Upper lobe of left lung (tissue), 6 donors: Measurements from ENCODE around the gene KIF6. TPM values are rescaled to one million over a fixed set of nuclear protein-coding genes. Genes with fewer than 3 reads are reported as not detected.

Experiments used
- ATAC-seq, 2 donors: fragments of 200-7000 bp; cut with Tn5 transposase; one replicate each; pipeline ENCODE4 v1.9.1; 2022; ENCODE audit warnings: mild to moderate bottlenecking in 2 of 2, moderate library complexity in 2 of 2; ENCODE audit not compliant: low FRiP score in 2 of 2
- DNase-seq, 2 donors: peaks; one replicate each; pipeline ENCODE4 v3.0.0-alpha.2; 2019 to 2020
- H3K27ac ChIP-seq, 4 donors: fragments of 200-600 bp; sonication (generic); one replicate each; pipeline ENCODE4 v1.5.1; 2016 to 2019
- H3K27me3 ChIP-seq, 4 donors: fragments of 200-600 bp; sonication (generic); one replicate each; pipeline ENCODE4 v1.5.1; 2017 to 2019
- H3K36me3 ChIP-seq, 4 donors: fragments of 200-600 bp; sonication (generic); one replicate each; pipeline ENCODE4 v1.5.1; 2016 to 2019
- H3K4me1 ChIP-seq, 4 donors: fragments of 200-600 bp; sonication (generic); one replicate each; pipeline ENCODE4 v1.5.1; 2018 to 2019
- H3K4me3 ChIP-seq, 4 donors: fragments of 200-600 bp; sonication (generic); one replicate each; pipeline ENCODE4 v1.5.1; 2017 to 2019; ENCODE audit warnings: mild to moderate bottlenecking in 2 of 4, moderate library complexity in 1 of 4
- H3K9me3 ChIP-seq, 4 donors: fragments of 200-600 bp; sonication (generic); one replicate each; pipeline ENCODE4 v1.5.1; 2018 to 2019
- CTCF ChIP-seq, 6 experiments: fragments of 450-650 bp in 4 of 6; fragments of 200-600 bp in 2 of 6; sonication (generic) in 2 of 6; IDR thresholded peaks; one replicate each; pipeline ENCODE4 v1.5.1; 2016 to 2019; ENCODE audit warnings: antibody characterized with exemption in 6 of 6
- EP300 ChIP-seq, 4 donors: sonication (generic); formaldehyde crosslinking; IDR thresholded peaks; one replicate each; pipeline ENCODE4 v1.5.1; 2017; ENCODE audit warnings: antibody characterized with exemption in 4 of 4, control low read depth in 2 of 4
- POLR2A ChIP-seq, 4 donors: fragments of 450-650 bp; IDR thresholded peaks; one replicate each; pipeline ENCODE4 v1.5.1; 2016 to 2017; ENCODE audit warnings: antibody characterized with exemption in 4 of 4, mild to moderate bottlenecking in 2 of 4
- POLR2AphosphoS5 ChIP-seq, 2 donors: sonication (generic); formaldehyde crosslinking; IDR thresholded peaks; one replicate each; pipeline ENCODE4 v1.5.1; 2017; ENCODE audit warnings: antibody characterized with exemption in 2 of 2
- WGBS, 2 donors: methylation state at CpG; one replicate each; pipeline ENCODE4 v1.1.5; 2017 to 2018; 5-methylcytosine and 5-hydroxymethylcytosine counted together
- small RNA-seq, 4 donors: library from RNA; depleted of rRNA; stranded (forward); fragments of <200 nt; gene quantifications; one replicate each; pipeline ENCODE3, GENCODE V24; 2016
- total RNA-seq, 6 donors: library from RNA; depleted of rRNA in 4 of 6; stranded (reverse); fragments of >200 nt in 4 of 6; gene quantifications; one replicate each; pipeline versions ENCODE4 v1.1.0 to v1.2.1, GENCODE V29; 2016 to 2021
- donor health status: DM: no; HTN: no; CAD: no; lungs with moderate emphysema.
- donor health status: DM: no; HTN: yes; CAD: no; lungs with severe emphysema.

KIF6 gene
- total RNA-seq, 6 donors from 2014 or later, result 0.55 to 7.9 (median 1.5) TPM

- WGBS, 2 donors, result 73 to 75% methylated on average over 8 to 11 of the region's 11 CpGs
- no peaks in the 10 kb centered on the region for H3K27me3 ChIP-seq
- H3K27ac ChIP-seq, result no peak overlapping the region
- H3K4me1 ChIP-seq, result peaks cover 0 to 6% (median 3%) of the 10 kb centered on the region in 4 donors
- no peak overlapping the region for H3K4me3 ChIP-seq
- ATAC-seq, result no peak
- no peaks in the 10 kb centered on the region for H3K36me3 ChIP-seq
- no peaks in the 10 kb centered on the region for H3K9me3 ChIP-seq
- no peak for DNase-seq
- TF ChIP-seq POLR2AphosphoS5 (IDR thresholded peaks at IDR 0.05), result no peak
- TF ChIP-seq EP300 (IDR thresholded peaks at IDR 0.05), result no peak
- no peak for TF ChIP-seq CTCF (IDR thresholded peaks at IDR 0.05)
- no peak for TF ChIP-seq POLR2A (IDR thresholded peaks at IDR 0.05)
Measured at GRCh38 chr6:39281312-39281980, 443.8 kb downstream of the KIF6 start.

GRCh38 chr6:39280247-39280731, 444.9 kb downstream of the KIF6 start:
- no peaks in the 10 kb centered on the region for H3K36me3 ChIP-seq
- TF ChIP-seq POLR2AphosphoS5 (IDR thresholded peaks at IDR 0.05), result no peak
- no peak for TF ChIP-seq CTCF (IDR thresholded peaks at IDR 0.05)
- TF ChIP-seq EP300 (IDR thresholded peaks at IDR 0.05), result no peak
- no peak for TF ChIP-seq POLR2A (IDR thresholded peaks at IDR 0.05)
- ATAC-seq, result peak in 1 of 2 donors; percentile 72
- peak; percentile 24 to 58 for DNase-seq
- H3K27me3 ChIP-seq, result no peaks in the 10 kb centered on the region
- WGBS, 2 donors, result 59 to 60% methylated on average over 6 to 8 of the region's 8 CpGs
- peaks cover 0 to 6% (median 3%) of the 10 kb centered on the region in 4 donors for H3K4me1 ChIP-seq
- no peaks in the 10 kb centered on the region for H3K9me3 ChIP-seq
- no peak overlapping the region for H3K4me3 ChIP-seq
- H3K27ac ChIP-seq, result no peak overlapping the region

Small RNA genes lying within 50 kb of the gene (small RNA-seq; reads per million reads assigned to genes)
- 0 reads per million in 4 donors for gene RNU1-54P

Other genes starting within 250 kb of the KIF6 start
- 10 to 100 TPM; 21.0 to 81.7 (median 31.9) TPM for gene DAAM2, start 67.0 kb upstream of the KIF6 start, total RNA-seq
- 10 to 100 TPM; 15.0 to 49.2 (median 26.3) TPM for gene MOCS1, start 209.1 kb upstream of the KIF6 start, total RNA-seq